Activated T-cell treated with anti-CD3 and anti-CD28 coated beads for 4 hours (primary cell): ENCODE data around the gene UTP3.
A peak's percentile ranks its signal among the peaks of the same experiment; 100 is the strongest.
"Not testable (repeated sequence)": the region's sequence is repeated elsewhere in the genome, so short reads cannot be mapped to it uniquely, and the experiment has no call there.

ENCODE experiments used
- DNase-seq: peaks from one replicate; pipeline ENCODE4 v3.0.0-alpha.2; 2020

Gene UTP3

DNA sequence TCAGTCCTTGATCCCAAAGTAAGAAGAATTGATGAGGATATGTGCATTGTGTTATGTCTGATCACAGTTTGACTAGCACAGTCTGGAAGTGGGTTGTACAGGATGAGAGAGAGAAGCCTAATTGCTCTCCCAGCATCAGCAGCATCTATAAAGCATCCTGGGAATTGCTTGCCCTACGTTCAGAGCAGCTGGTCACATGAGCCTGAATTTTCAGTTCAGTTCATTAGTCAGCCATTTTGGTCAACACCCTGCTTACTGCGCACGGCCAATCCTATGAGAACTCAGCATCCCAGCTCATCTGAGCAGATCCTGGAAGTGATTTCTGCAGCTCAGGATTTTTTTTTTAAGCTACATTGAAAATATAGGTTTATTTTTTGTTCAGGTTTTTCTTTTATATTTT, 33.4 kb downstream of the UTP3 start, which contains the start of gene RUFY3:
Gene RUFY3, plus strand, starts transcription at position 218 of the 400 bp plus-strand sequence. CDS start 610 bp downstream, outside the sequence.
- no peak for DNase-seq

DNA sequence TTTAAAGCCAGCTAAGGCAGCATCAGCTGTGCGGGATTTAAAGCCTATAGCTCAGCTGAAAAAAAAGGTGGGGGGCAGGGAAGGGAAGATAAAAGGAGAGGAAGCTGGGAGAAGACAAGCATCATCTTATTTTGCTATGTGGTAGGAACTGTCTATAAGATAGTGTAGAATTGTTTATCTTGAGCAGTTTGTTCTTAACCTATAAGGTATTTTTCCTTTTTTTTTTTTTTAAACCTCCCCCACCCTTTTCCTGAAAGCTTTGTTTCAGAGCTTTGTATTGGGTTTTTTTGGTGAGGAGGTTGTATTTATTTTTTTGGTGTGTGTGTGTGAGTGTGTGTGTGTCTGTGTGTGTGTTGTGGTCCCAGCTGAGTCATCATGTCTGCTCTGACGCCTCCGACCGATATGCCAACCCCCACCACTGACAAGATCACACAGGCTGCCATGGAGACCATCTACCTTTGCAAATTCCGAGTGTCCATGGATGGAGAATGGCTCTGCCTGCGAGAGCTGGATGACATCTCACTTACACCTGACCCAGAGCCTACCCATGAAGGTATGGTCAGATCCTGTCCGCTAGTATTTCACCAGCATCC, 34.0 kb downstream of the UTP3 start:
- peak; percentile 42 for DNase-seq

DNA sequence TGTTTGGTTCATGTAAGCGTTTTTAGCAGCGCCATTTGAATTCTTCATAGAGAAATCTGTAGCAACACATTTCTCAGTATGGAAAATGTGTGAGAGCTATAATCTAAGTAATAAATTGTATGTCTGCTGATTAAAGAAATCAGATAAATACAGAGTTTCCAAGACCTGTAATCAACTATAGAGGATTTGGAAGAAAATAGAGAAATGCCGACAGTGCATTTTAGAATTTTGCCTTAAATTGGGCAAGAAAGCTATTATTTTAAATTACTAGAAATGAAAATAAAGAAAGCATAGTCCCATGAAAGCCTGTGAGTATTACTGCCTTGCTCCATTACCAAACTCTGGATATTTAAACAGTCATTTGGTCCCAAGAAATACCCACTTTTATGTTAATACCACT, 36.1 kb downstream of the UTP3 start:
- no peak for DNase-seq

- DNase-seq = no peak
Observed at GRCh38 chr4:70725633-70726032, 37.3 kb downstream of the UTP3 start.

GRCh38 chr4:70726515-70726914, 38.2 kb downstream of the UTP3 start:
- DNase-seq = not testable (repeated sequence)

DNA sequence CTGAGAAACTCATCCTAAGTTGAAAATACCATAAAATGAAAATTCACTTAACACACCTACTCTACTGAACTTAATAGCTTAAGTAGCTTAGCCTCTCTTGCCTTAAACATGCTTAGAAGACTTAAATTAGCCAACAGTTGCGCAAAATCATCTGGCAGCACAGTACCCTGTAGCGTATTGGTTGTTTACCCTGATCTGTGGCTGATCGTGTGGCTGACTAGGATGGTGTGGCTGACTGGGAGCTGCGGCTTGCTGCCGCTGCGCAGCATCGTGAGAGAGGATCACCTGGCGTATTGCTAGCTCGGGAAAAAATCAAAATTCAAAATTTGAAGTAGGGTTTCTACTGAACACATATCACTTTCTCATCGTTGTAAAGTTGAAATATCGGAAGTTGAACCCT, 39.8 kb downstream of the UTP3 start:
- DNase-seq = no peak

GRCh38 chr4:70732878-70733277, 44.5 kb downstream of the UTP3 start:
- not testable (repeated sequence) for DNase-seq

- peak; percentile 13 for DNase-seq
Observed at GRCh38 chr4:70734168-70734954, 46.0 kb downstream of the UTP3 start.

DNA sequence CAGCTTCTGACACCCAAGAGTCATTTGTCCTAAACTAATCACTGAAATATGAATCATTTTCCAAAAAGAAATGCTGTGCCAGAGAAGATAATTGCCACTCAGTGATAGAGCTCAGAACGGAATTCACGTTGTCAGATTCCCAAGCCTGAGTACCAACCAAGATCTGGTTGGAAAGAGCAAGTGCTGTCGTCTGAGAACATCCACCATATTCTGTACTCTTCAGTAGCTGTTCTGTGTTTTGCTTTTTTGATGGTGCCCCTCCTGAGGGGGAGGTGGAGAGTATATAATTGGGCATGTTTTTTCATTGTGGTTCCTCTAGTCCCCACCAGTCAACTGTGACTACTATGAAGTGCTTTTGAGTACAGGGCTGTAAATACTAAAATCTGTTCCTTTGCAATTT, 46.6 kb downstream of the UTP3 start:
- no peak for DNase-seq

DNA sequence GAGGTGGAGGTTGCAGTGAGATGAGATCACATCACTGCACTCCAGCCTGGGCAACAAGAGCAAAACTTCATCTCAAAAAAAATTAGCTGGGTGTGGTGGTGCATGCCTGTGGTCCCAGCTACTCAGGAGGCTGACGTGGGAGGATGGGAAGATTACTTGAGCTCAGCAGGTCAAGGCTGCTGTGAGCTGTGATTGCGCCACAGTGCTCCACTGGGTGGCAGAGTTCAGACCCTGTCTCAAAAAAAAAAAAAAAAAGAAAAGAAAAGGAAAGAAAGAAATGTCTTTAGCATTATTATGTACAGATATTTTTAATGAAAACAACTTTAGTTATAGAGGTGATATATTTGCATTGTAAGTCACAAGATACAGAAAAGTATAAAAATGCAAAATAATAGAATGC, 47.6 kb downstream of the UTP3 start:
- peak; percentile 14 for DNase-seq

- no peak for DNase-seq
Observed at GRCh38 chr4:70737006-70737405, 48.7 kb downstream of the UTP3 start.

- DNase-seq = no peak
Observed at GRCh38 chr4:70737409-70737808, 49.1 kb downstream of the UTP3 start.

GRCh38 chr4:70739496-70740337, 51.4 kb downstream of the UTP3 start:
- DNase-seq = no peak
